Measurements from ENCODE around the gene PYGO2. TPM values are rescaled to one million over a fixed set of nuclear protein-coding genes. Genes with fewer than 3 reads are reported as not detected.

The PYGO2 gene
- total RNA-seq, 1 experiment from 2014 or later, result 37.4 TPM

Small RNAs within 50 kb of the gene (microRNA-seq; reads per million reads assigned to microRNA genes)
- not detected for gene MIR4258 (ENCODE audit: borderline number of aligned reads)

Other genes starting within 250 kb of the PYGO2 start
- gene KCNN3, start 91.5 kb downstream of the PYGO2 start, total RNA-seq (2021), result 1.3 to 2.1 TPM (median 1.9 TPM) in 3 replicates
- 26.8 to 38.7 TPM (median 36.8 TPM) in 3 replicates for gene PMVK, start 25.1 kb downstream of the PYGO2 start, total RNA-seq (2021)
- gene PBXIP1, start 5.7 kb downstream of the PYGO2 start, total RNA-seq (2021), result 26.5 to 30.7 TPM (median 28.4 TPM) in 3 replicates
- gene SHC1, start 9.0 kb upstream of the PYGO2 start, total RNA-seq (2021), result 180 to 199 TPM (median 180 TPM) in 3 replicates
- gene CKS1B, start 12.9 kb upstream of the PYGO2 start, total RNA-seq (2021), result 258 to 301 TPM (median 278 TPM) in 3 replicates
- 71.1 to 88.3 TPM (median 71.2 TPM) in 3 replicates for gene FLAD1, start 21.6 kb upstream of the PYGO2 start, total RNA-seq (2021)
- 0.48 to 1.2 TPM in 2 of 3 replicates, not detected in the other for gene LENEP, start 31.8 kb upstream of the PYGO2 start, total RNA-seq (2021)
- gene ZBTB7B, start 41.0 kb upstream of the PYGO2 start, total RNA-seq (2021), result 29.8 to 32.1 TPM (median 31.5 TPM) in 3 replicates
- gene DCST2, start 72.0 kb upstream of the PYGO2 start, total RNA-seq (2021), result 0.83 to 1.8 TPM (median 1.6 TPM) in 3 replicates
- 0.15 TPM in 1 of 3 replicates, not detected in the others for gene DCST1, start 72.0 kb upstream of the PYGO2 start, total RNA-seq (2021)
- gene ADAM15, start 89.5 kb upstream of the PYGO2 start, total RNA-seq (2021), result 32.1 to 38.4 TPM (median 33.2 TPM) in 3 replicates
- gene EFNA4, start 102.0 kb upstream of the PYGO2 start, total RNA-seq (2021), result 19.5 to 22.7 TPM (median 22.3 TPM) in 3 replicates
- gene EFNA3, start 117.1 kb upstream of the PYGO2 start, total RNA-seq (2021), result 12.5 to 15.4 TPM (median 15.4 TPM) in 3 replicates
- gene EFNA1, start 166.1 kb upstream of the PYGO2 start, total RNA-seq (2021), result 6.0 to 7.3 TPM (median 6.5 TPM) in 3 replicates
- gene SLC50A1, start 174.1 kb upstream of the PYGO2 start, total RNA-seq (2021), result 39.0 to 47.8 TPM (median 46.0 TPM) in 3 replicates
- gene DPM3, start 178.7 kb upstream of the PYGO2 start, total RNA-seq (2021), result 70.6 to 79.8 TPM (median 73.5 TPM) in 3 replicates
- 104 to 161 TPM (median 147 TPM) in 3 replicates for gene KRTCAP2, start 211.5 kb upstream of the PYGO2 start, total RNA-seq (2021)
- gene TRIM46, start 212.1 kb upstream of the PYGO2 start, total RNA-seq (2021), result 20.3 to 22.1 TPM (median 21.4 TPM) in 3 replicates
- 4.0 to 5.3 TPM (median 5.3 TPM) in 3 replicates for gene THBS3, start 246.1 kb upstream of the PYGO2 start, total RNA-seq (2021)
- 57.5 to 62.8 TPM (median 60.4 TPM) in 3 replicates for gene MTX1, start 246.9 kb upstream of the PYGO2 start, total RNA-seq (2021)

Measured in WTC11 (cell line).